ENCODE results near the gene SLC12A9. TPM values are rescaled to one million over a fixed set of nuclear protein-coding genes. Genes with fewer than 3 reads are reported as not detected.

The SLC12A9 gene
- total RNA-seq, 1 experiment from 2014 or later: 24.6 TPM

DNA sequence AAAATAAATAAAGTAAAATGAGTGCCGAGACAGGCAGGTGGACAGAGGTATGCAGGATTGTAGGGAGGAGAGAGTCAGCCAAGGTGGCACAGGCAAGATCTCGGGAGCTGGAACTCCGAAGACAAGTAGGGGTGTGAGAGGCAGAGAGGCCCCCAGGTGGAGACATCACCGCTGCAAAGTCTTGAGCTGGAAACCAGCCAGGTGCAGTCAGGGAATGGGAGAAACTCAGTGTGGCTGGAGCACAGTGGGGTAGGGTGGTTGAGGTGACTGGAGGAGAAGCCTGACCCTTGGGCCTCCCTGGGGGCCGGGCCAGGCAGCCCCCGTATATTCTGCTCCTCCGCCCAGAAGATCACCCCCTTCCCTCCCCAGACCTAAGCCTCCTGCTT, 29.4 kb upstream of the SLC12A9 start:
- no peak overlapping the region for H3K4me2 ChIP-seq (ENCODE audit: low read length)
- CTCF ChIA-PET: no interaction called here

DNA sequence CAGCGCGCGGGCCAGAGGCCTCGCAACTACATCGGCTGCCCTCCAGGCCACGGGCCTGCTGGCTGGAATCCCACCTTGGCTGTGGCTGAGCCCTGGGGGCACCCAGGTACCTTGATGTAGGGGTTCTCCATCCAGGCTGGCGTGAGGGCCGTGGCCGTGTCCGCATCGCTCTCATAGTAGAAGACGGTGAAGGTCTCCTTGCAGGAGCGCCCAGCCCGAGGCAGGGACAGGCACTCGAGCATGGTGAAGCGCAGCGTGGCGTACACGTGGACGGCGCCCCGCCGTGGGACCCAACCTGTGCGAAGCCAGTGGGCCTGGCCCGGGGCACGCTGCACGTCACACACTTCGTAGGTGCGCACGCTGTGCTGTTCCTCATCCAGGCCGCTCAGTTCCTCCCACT, 29.0 kb upstream of the SLC12A9 start:
- intact Hi-C loops (cut with micrococcal nuclease): no loop called here
- Histone ChIP-seq H3K4me1 (ENCODE audit: control insufficient read depth in 1 of 2, insufficient read depth in 2 of 2, low read length in 2 of 2) (peaks cover 8 to 24% of the 10 kb centered on the region in 2 experiments; a peak in 3 of 4 replicates), H4K20me1 (ENCODE audit: insufficient read depth) (no peaks in the 10 kb centered on the region), H3K79me2 (ENCODE audit: insufficient read depth, low read length) (peaks cover 32% of the 10 kb centered on the region), H3K9me3 (ENCODE audit: control insufficient read depth in 1 of 2, insufficient read depth in 1 of 2, low read depth in 1 of 2, low read length in 2 of 2) (no peaks in the 10 kb centered on the region), H3K27ac (ENCODE audit: low read depth, low read length) (no peak overlapping the region; the same call in 1 of the 2 replicates), H3K4me3 (replicated peaks in 1 of 2; ENCODE audit: low read depth in 1 of 2, low read length in 2 of 2) (no peak overlapping the region), H3K27me3 (ENCODE audit: insufficient read depth, low read length) (no peaks in the 10 kb centered on the region), H2AFZ (ENCODE audit: low read depth, low read length, poor library complexity, severe bottlenecking) (no peak overlapping the region), H3K9ac (ENCODE audit: low read length) (no peak overlapping the region), H3K9me2 (ENCODE audit: insufficient read depth) (no peaks in the 10 kb centered on the region), H3K4me2 (ENCODE audit: low read length) (no peak overlapping the region), H3K36me3 (ENCODE audit: control insufficient read depth in 1 of 2, insufficient read depth in 2 of 2, low read length in 2 of 2) (peaks cover 27% of the 10 kb centered on the region in 2 experiments; a peak in 3 of 4 replicates)
- no peak for ATAC-seq
- CTCF ChIA-PET: no interaction called here
- BruUV-seq (replicated peaks): no TSS peak
- no peak for DNase-seq (ENCODE audit: low read depth, low spot score)
- RAD21 ChIA-PET (ENCODE audit: low non-redundant PET in 1 of 2, low total read pairs in 2 of 2, uncharacterized antibody in 2 of 2, unreplicated experiment in 2 of 2): no interaction called here
- POLR2A ChIA-PET: no interaction called here
- no peak for TF ChIP-seq TCF7L2 (IDR thresholded peaks at IDR 0.05; ENCODE audit: borderline replicate concordance, extremely low read depth, insufficient read depth, insufficient read length)
- TF ChIP-seq, protein P1, sequence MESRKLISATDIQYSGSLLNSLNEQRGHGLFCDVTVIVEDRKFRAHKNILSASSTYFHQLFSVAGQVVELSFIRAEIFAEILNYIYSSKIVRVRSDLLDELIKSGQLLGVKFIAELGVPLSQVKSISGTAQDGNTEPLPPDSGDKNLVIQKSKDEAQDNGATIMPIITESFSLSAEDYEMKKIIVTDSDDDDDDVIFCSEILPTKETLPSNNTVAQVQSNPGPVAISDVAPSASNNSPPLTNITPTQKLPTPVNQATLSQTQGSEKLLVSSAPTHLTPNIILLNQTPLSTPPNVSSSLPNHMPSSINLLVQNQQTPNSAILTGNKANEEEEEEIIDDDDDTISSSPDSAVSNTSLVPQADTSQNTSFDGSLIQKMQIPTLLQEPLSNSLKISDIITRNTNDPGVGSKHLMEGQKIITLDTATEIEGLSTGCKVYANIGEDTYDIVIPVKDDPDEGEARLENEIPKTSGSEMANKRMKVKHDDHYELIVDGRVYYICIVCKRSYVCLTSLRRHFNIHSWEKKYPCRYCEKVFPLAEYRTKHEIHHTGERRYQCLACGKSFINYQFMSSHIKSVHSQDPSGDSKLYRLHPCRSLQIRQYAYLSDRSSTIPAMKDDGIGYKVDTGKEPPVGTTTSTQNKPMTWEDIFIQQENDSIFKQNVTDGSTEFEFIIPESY (IDR thresholded peaks at IDR 0.05; ENCODE audit: extremely low read depth, insufficient replicate concordance, low read length): no peak
- no peak for TF ChIP-seq JUND (IDR thresholded peaks at IDR 0.05)
- TF ChIP-seq EZH2phosphoT487 (IDR thresholded peaks at IDR 0.05; ENCODE audit: borderline replicate concordance): no peak
- no peak for TF ChIP-seq POLR2A (IDR thresholded peaks at IDR 0.05; ENCODE audit: borderline replicate concordance, extremely low read depth, insufficient read depth, insufficient read length)
- no peak for TF ChIP-seq SRF (IDR thresholded peaks at IDR 0.05; ENCODE audit: low read depth)
- TF ChIP-seq RAD21 (IDR thresholded peaks at IDR 0.05; ENCODE audit: low read depth): no peak
- TF ChIP-seq, protein P2, sequence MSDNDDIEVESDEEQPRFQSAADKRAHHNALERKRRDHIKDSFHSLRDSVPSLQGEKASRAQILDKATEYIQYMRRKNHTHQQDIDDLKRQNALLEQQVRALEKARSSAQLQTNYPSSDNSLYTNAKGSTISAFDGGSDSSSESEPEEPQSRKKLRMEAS (IDR thresholded peaks at IDR 0.05): no peak
- TF ChIP-seq, protein P3, sequence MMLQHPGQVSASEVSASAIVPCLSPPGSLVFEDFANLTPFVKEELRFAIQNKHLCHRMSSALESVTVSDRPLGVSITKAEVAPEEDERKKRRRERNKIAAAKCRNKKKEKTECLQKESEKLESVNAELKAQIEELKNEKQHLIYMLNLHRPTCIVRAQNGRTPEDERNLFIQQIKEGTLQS (IDR thresholded peaks at IDR 0.05): no peak
- no peak for TF ChIP-seq EGR1 (IDR thresholded peaks at IDR 0.05; ENCODE audit: low read depth)
- TF ChIP-seq, protein P4, sequence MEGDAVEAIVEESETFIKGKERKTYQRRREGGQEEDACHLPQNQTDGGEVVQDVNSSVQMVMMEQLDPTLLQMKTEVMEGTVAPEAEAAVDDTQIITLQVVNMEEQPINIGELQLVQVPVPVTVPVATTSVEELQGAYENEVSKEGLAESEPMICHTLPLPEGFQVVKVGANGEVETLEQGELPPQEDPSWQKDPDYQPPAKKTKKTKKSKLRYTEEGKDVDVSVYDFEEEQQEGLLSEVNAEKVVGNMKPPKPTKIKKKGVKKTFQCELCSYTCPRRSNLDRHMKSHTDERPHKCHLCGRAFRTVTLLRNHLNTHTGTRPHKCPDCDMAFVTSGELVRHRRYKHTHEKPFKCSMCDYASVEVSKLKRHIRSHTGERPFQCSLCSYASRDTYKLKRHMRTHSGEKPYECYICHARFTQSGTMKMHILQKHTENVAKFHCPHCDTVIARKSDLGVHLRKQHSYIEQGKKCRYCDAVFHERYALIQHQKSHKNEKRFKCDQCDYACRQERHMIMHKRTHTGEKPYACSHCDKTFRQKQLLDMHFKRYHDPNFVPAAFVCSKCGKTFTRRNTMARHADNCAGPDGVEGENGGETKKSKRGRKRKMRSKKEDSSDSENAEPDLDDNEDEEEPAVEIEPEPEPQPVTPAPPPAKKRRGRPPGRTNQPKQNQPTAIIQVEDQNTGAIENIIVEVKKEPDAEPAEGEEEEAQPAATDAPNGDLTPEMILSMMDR (IDR thresholded peaks at IDR 0.05 in 2 of 3, conservative IDR thresholded peaks at IDR 0.05 in 1 of 3; ENCODE audit: borderline replicate concordance in 1 of 3, insufficient read depth in 1 of 3, low read depth in 2 of 3, low read length in 2 of 3): no peak

More for the DNA sequence above, 29.4 kb upstream of the SLC12A9 start:
- Histone ChIP-seq H3K27ac (ENCODE audit: low read depth, low read length) (no peak overlapping the region; the same call in 1 of the 2 replicates), H3K9me3 (ENCODE audit: control insufficient read depth in 1 of 2, insufficient read depth in 1 of 2, low read depth in 1 of 2, low read length in 2 of 2) (no peaks in the 10 kb centered on the region), H3K79me2 (ENCODE audit: insufficient read depth, low read length) (peaks cover 32% of the 10 kb centered on the region), H2AFZ (ENCODE audit: low read depth, low read length, poor library complexity, severe bottlenecking) (no peak overlapping the region), H3K27me3 (ENCODE audit: insufficient read depth, low read length) (no peaks in the 10 kb centered on the region), H3K9me2 (ENCODE audit: insufficient read depth) (no peaks in the 10 kb centered on the region), H3K9ac (ENCODE audit: low read length) (no peak overlapping the region), H4K20me1 (ENCODE audit: insufficient read depth) (no peaks in the 10 kb centered on the region), H3K36me3 (ENCODE audit: control insufficient read depth in 1 of 2, insufficient read depth in 2 of 2, low read length in 2 of 2) (peaks cover 27 to 31% of the 10 kb centered on the region in 2 experiments; a peak in 3 of 4 replicates), H3K4me3 (replicated peaks in 1 of 2; ENCODE audit: low read depth in 1 of 2, low read length in 2 of 2) (no peak overlapping the region), H3K4me1 (ENCODE audit: control insufficient read depth in 1 of 2, insufficient read depth in 2 of 2, low read length in 2 of 2) (peaks cover 6 to 20% of the 10 kb centered on the region in 2 experiments; a peak in 3 of 4 replicates)
- no peak for TF ChIP-seq SRF (IDR thresholded peaks at IDR 0.05; ENCODE audit: low read depth)
- no peak for TF ChIP-seq POLR2A (IDR thresholded peaks at IDR 0.05; ENCODE audit: borderline replicate concordance, extremely low read depth, insufficient read depth, insufficient read length)
- TF ChIP-seq ELF1 (IDR thresholded peaks at IDR 0.05; ENCODE audit: borderline replicate concordance, low read depth): no peak
- TF ChIP-seq ZFX (IDR thresholded peaks at IDR 0.05): no peak
- TF ChIP-seq CBX3 (IDR thresholded peaks at IDR 0.05; ENCODE audit: low read depth): no peak
- ATAC-seq (no peak), DNase-seq (ENCODE audit: low read depth, low spot score) (no peak)
- intact Hi-C loops (cut with micrococcal nuclease): no loop called here
- POLR2A ChIA-PET: no interaction called here
- no TSS peak for BruUV-seq (replicated peaks)
- RAD21 ChIA-PET (ENCODE audit: low non-redundant PET in 1 of 2, low total read pairs in 2 of 2, uncharacterized antibody in 2 of 2, unreplicated experiment in 2 of 2): no interaction called here
